DMS114 treated with DMSO at 0.1 percent for 48 hours (cell line): ENCODE results near the gene RNF214.
"Not testable (repeated sequence)": the region's sequence is repeated elsewhere in the genome, so short reads cannot be mapped to it uniquely, and the experiment has no call there.

Experiments used
- DNase-seq: peaks from one replicate; lab custom pipeline; 2025; ENCODE audit not compliant: unreplicated experiment; lab: John Stamatoyannopoulos, UW

Gene RNF214

DNA sequence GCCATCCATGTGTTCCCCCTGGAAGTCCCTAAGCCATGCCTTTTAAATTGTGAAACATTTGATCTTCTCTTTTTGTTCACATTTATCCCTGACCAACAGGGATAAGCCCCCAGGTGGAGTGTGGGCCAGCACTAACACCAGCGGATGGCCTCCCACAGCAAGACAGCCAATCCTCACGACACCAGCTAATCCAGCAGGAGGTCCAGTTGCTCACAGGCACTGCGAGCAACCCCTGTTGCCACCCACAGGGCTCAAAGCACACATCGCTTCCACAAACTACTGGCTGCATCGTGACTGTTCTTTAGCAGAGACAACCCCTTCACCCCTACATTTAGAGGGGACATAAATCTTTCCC, 2.6 kb upstream of the RNF214 start:
- DNase-seq: no peak

DNA sequence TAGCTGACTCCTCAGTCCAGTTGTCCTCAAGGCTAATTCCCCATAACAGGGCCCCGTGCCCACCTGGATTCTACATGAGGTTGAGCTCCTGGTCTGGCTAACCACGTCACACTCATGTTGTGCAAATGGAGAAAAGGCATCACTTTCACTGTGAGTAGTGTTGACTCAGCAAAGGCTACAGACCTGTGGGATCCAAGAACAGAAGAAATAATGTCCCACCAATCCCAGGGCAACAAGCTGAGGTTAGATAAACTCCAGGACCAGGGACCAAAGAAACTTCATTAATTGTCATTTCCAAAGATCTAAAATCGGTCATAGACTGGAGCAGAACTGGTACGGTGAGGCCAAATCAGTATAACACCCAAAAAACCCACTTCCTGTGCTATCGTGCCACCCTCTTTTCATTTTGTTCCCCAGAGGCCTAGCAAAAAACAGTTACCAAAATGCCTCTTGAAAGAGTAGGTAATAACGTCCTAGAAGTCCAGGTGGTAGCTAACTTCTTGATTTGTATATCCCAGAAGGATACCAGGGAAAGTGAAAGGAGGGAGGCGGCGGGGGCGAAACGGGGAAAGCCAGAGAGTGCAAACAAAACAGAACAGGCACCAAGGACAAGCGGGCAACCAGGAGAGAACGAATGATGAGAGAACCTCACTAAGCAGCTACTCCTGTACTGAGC, 2.0 kb upstream of the RNF214 start:
- no peak for DNase-seq

DNA sequence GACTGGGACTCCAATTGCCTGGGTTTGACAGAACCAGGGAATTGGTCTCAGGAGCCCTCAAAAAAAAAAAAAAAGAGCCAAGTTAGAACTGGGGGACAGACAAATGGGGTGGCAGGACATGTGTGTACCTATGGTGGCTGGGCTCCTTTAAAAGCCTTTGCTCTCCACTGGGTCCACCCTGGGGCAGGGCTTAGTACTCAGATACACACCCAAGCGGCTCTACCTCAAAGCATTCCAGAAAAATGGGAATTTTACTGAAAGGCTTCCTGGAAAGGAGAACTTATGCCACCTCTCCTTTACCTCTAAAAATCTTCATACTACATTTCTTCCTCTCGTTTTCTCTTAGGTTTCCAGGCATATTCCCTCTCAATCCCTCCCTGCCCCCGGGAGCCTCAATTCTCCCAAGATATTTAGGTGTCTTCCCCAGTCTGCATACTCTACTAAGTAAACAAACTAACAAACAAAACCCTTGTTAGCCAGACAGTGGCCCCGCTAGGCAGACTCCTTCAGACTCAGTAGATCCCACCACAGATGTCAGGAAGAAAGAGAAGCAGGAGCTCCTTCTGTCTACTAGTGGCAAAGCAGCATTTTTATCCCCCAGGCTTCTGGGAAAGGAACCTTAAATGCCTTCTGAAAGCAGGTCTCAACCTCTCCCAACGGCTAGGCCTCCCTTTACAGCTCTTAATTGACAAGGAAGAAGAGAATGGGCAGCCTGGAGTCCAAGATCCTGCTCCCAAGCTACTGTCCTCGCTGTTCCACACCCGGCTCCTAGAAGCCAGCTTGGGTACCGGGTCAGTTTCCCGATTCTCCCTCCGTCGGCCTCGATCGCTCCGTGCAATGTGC, 1.3 kb upstream of the RNF214 start:
- no peak for DNase-seq

DNA sequence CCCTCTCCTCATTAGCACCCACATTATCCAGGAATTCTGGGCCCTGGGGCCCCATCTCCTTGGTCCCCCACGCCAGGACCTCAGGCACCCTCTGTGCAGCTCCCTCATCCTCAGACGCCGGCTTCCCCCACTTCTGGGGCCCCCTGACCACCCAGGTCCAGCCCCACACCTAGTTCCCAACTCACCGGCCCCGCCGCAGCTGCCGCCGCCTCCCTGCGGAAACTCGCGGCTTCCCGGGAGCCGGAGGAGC, 704 bp upstream of the RNF214 start, which contains the start of gene PCSK7:
TSS of gene PCSK7 (minus strand) at position 232 of the 250 bp plus-strand sequence. CDS start 2,229 bp downstream, outside the sequence.
- no peak for DNase-seq

DNA sequence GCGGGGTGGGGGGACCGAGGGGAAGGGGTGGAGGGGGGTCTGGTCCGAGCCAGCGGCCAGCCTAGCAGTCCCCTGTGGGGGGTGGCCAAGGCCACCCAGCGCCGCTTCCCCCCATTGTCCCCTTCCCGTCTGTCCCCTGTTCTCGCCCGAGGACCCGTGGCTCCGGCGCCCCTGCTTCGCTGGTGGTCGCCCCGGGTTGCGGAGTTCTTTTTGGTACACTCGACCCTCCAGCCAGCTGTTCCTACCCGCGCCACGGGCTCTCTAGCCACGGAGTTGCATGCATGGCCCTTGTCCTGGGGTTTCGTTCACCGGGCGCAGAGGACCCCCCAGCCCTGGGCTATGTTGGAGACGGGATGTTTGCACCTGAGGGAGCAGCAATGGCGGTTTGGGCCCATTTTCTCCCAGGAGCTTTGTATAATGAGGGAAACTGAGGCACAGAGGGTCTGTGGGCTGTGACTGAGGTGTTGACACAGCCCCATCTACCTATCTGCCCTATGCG, 489 bp downstream of the RNF214 start:
- no peak for DNase-seq

DNA sequence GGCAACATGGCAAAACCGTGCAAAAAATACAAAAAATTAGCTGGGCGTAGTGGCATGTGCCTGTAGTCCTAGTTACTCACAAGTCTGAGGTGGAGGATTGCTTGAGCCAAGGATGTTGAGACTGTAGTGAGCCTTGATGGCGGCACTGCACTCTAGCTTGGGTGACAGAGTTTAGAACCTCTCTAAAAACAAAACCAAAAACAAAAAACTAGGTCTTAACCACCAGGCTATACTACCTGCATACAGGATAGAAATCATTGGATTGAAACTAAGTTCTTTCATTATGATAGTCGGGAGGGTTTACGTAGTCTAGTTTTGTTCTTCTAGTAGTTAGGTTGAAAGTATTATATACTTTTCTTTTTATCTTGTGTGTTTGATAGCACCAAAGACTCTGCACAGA, 5.8 kb downstream of the RNF214 start:
- DNase-seq: no peak

DNA sequence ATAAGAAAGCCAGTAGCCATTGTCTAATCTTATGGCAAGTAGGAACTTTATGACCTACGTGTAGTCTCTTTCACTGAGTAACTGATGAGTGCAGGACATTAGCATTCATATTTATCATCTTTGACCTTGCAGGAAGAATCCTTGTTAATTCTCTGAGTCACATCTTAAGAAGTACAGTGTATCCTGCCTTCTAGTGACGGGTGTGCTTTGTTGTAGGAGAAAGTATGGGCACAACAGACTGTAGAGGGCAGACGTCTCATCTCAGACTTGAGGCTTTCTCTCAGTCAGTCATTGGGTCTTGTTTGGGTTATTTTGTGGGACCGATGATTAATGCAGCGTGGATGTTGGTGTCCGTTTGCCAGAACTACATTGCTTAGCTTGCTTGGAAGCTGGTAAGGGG, 6.8 kb downstream of the RNF214 start:
- DNase-seq: peak; percentile 3

DNA sequence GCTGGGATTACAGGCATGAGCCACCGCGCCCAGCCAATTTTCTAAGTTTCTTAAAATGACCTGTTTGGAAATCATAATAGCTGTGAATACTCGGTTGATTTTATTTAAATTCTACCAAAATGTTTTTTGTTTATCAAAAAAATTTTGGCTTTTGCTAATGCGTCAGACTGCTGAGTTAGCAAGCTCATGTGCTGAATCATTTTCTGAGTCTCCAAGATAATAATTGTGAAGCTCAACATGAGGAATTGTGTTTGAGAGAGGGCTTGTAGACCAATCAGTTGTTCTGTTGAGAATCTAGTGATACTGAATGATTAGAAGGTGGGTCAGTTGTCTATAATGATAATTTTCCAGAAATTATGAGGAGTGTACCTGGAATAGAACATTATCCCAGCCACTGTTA, 15.9 kb downstream of the RNF214 start:
- DNase-seq: no peak

DNA sequence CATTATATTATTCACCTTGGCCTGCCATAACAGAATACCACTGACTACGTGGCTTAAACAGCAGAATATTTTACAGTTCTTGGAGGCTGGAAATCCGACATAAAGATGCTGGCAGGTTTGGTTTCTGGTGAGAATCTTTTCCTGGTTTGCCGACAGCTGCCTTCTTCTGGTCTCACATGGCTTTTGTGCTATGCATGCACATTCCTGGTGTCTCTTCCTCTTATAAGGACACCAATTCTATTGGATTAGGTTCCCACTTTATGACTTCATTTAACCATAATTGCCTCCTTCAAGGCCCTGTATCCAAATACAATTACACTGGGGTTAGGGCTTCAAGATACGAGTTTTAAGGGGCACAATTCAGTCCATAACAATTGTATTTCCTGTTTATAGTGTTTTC, 17.1 kb downstream of the RNF214 start:
- DNase-seq: no peak

DNA sequence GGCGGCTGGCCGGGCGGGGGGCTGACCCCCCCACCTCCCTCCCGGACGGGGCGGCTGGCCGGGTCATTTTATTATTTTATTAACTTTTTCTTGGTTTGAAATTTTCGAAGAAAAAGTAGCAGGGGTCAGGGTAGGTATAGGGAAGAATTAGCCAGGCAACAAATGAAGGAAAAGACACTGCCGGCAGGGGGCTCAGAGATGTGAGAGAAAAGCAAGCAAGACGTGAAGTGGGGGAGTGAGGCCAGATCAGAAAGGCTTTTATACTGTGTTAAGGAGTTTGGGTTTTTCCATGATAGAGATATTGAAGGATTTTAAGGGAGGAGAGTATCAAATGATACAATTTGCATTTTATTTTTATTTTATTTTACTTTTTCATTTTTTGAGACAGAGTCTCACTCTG, 19.0 kb downstream of the RNF214 start:
- no peak for DNase-seq

DNA sequence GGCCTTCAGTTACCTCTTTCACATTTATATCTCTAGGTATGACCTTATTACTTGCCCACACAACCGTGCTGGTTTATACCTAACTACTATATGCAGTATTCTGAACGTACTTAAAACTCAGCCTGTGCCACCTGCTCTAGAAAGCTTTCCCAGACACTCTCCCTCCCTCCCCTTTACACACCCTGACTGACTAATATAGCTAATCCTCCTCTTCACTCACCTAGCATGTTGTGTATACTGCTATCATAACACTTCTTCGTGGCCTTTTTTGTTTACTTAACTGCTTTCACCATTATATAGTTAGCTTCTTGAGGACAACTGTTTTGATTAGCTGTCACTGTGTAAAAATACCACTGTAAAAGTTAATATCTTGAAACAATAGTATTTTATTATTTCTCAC, 23.5 kb downstream of the RNF214 start:
- DNase-seq: no peak

DNA sequence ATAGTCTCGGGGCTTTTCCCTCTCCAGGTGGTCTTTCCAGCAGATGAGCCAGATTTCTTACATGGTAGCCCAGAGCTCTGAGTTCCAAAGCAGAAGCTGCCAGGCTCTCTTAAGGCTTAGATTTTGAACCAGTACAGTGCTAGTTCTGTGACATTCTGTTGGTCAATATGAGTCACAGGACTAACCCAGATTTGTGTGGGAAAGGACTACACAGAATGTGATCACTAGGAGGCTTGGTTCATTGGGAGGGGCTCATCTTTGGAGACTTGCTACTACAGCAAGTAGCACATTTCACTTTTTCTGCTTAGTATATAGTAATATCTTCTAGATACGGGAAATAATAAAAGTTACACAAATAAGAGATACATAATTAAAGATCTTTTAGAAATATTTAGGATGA, 24.1 kb downstream of the RNF214 start:
- no peak for DNase-seq

DNA sequence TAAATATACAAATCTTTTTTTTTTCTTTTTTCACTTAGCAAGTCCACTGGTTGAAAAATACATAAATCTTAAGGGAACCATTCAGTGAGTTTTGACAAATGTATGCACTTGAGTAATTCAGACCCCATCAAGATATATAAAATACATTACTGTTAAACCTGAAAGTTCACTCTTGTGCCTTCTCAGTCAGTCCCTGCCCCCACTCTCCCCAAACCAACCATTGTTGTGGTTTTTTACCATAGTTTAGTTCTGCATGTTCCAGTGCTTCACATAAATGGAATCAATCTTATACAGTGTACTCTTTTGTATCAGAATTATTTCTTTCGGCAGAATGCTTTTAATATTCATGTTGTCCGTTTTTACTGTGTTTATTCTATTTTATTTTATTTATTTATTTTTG, 26.1 kb downstream of the RNF214 start:
- DNase-seq: no peak

DNA sequence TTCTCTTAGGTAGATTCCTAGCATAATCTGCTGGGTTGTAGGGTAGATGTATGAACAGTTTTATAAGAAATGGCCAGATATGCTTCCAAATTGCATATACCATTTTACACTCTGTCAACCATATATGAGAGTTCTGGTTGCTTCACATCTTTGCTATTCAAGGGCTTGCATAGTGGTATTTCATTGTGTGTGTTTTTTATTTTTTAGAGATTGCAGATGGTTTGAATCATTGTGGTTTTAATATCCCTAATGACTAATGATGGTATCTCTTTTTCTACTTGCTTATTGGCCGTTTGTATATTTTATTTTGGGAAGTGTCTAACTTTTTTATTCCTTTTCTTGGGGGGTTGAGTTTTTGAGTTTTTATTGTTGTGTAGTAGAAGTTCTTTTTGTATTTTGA, 26.9 kb downstream of the RNF214 start:
- no peak for DNase-seq

DNA sequence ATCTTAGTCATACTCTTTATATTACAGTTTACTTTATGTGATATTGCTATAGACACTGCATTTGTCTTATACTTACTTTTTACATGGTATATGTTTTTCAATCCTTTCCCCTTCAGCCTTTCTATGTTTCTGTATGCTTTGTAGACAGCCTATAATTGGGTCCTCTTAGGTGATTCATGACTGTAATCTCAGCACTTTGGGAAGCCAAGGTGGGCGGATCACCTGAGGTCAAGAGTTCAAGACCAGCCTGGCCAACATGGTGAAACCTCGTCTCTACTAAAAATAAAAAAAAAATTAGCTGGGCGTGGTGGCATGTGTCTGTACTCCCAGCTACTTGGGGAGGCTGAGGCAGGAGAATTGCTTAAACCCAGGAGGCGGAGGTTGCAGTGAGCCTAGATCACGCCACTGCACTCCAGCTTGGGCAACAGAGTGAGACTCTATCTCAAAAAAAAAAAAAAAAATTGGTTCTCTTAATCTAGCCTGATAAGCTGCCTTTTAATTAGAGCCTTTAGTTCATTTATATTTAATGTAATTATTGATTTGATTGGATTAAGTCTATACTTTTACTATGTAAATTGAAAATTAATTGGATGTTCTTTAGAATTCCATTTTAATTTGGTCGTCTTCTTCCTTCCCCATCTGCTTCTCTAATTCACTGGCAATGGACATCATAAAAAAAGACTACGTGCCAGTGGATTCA, 32.3 kb downstream of the RNF214 start:
- not testable (repeated sequence) for DNase-seq

DNA sequence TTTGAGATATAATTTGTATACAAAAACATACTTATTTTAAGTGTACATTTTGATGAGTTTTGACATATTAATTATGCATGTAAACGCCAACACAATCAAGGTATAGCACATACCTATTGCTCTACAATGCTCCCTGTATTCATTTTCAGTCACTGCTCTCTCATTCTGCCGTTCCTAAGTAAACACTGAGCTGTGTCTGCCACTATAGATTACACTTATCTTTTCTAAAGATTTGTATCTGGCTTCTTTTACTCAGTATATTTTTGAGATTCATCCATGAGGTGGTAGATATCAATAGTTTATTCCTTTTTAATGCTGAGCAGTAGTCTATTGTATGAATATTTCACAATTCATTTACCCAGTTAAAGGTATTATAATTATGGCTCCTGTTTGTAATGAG, 33.3 kb downstream of the RNF214 start:
- no peak for DNase-seq

DNA sequence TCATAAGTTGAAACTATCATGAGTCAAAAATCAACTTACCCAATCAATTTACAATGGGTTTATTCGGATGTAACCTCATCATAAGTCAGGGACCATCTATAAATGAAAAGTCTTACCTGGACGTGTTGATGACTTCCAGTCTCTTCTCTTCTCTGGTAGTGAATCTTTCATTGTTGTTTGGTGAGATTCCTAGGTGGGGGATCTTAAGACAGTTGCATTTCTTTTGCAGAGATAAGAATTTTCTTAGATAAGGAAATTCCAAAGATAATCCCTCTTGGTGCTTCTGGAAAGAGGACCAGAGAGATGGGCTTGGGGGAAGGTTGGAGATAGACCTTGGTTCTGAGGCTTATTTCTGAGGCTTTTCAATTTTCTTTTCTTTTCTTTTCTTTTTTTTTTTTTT, 37.4 kb downstream of the RNF214 start:
- DNase-seq: no peak

DNA sequence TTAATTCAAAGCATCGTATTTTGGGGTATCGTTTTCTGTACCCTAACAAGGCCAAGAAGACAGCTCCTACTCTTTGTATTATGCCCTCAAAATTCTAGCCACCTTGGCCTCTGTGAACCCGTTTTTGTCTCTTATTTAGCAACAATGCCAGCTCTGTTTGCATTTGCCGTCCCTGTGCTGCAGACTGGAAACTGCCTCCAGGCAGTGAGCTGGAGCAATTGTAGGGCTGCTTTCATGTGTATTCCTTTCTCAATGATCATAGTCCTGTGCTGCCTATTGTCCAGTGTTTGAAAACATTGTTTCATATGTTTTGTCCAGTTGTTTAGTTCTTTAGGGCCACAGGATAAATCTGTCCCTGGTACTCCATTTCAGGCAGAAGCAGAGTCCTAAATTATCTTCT, 38.7 kb downstream of the RNF214 start:
- no peak for DNase-seq

DNA sequence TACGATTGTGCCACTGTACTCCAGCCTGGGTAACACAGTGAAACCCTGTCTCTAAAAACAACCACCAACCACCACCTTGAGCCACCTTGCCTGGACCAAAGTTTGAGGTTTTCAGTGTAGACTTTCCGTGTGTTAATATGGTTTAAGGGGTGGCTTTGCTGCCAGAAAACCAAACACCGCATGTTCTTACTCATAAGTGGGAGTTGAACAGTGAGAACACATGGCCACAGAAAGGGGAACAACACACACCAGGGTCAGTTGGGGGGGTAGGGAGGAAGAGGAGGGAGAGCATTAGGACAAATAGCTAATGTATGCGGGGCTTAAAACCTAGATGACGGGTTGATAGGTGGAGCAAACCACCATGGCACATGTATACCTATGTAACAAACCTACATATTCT, 39.7 kb downstream of the RNF214 start:
- DNase-seq: not testable (repeated sequence)

DNA sequence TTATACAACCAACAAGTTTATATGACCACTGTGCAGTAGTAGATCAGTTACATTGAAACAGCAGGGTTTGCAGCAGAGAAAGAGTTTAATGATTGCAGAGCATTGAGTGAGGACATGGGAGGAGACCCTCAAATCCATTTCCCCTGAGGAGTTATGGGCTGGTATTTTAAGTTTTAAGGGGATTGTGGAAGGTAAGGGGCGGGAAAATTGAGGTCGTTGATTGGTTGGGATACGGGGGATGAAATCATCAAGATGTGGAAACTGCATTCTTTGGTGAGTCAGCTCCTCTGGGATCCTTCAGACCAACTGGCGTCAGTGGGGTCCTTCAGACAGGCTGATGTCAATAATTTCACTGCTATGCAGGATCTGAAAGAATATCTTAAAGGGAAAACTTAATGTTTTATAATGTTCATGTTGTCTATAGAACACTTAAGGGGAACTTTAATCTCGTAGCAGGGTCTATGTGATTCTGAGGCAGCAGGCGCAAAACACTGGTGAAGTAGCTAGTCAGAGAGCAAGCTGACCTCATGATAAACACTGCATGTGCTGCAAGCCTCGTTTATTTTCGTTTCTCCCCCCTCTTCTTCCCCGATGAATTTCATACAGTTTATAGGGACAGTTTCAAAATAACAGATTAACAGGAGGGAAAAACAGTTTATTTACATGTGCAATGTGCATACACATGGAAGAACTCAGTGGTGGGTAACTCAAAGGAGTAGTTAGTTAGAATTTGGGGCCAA, 41.2 kb downstream of the RNF214 start:
- no peak for DNase-seq

DNA sequence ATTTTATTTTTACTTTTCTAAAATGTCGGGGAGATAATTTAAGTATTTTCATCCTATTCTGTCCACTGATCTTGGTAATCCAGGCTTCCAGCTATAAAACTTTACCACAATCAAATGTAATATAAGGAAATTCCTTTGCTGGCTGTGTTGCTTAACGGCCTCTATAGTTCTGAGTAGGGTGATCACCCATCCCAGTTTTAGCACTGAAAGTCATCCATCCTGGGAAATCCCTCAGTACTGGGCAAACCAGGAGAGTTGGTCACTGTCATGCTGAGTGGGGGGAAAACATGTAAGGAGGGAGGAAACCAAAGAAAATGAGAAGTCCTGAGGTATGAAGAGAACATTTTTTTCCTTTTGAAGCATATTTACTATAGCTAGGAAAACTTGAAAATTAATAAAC, 45.9 kb downstream of the RNF214 start:
- DNase-seq: no peak
